CD4-positive, alpha-beta T cell treated with Interleukin-10 for 1 hour (primary cell): ENCODE measurements around the gene PYGM.

Experiments used
- DNase-seq: peaks from one replicate; pipeline ENCODE4 v3.0.0-alpha.2; 2020

Gene PYGM

GRCh38 chr11:64759722-64760719 is at the start of gene PYGM:
Gene PYGM (minus strand): TSS chr11:64759974. CDS start chr11:64759898, 76 bp downstream.
- DNase-seq = no peak

- no peak for DNase-seq
These were observed 45.7 kb upstream of the PYGM start for GRCh38 chr11:64805481-64805880.

- no peak for DNase-seq
These were observed 44.8 kb upstream of the PYGM start for GRCh38 chr11:64804346-64805210.

GRCh38 chr11:64803846-64804345 is 44.1 kb upstream of the PYGM start:
- peak; percentile 25 for DNase-seq

- DNase-seq = peak; percentile 90
These were observed 43.5 kb upstream of the PYGM start, which contains the start of gene MAP4K2 for GRCh38 chr11:64803158-64803845. Gene MAP4K2 (minus strand): TSS chr11:64803214. CDS start chr11:64803149, 65 bp downstream.

- DNase-seq = peak; percentile 46
These were observed 42.8 kb upstream of the PYGM start for GRCh38 chr11:64802370-64803157.

GRCh38 chr11:64801561-64802369 is 42.0 kb upstream of the PYGM start:
- peak; percentile 12 for DNase-seq

- DNase-seq = no peak
These were observed 41.3 kb upstream of the PYGM start for GRCh38 chr11:64801158-64801464.

GRCh38 chr11:64800303-64801157 is 40.8 kb upstream of the PYGM start:
- DNase-seq = no peak

- DNase-seq = no peak
These were observed 40.0 kb upstream of the PYGM start for GRCh38 chr11:64799623-64800302.

- DNase-seq = no peak
These were observed 39.5 kb upstream of the PYGM start for GRCh38 chr11:64799256-64799622.

- no peak for DNase-seq
These were observed 37.2 kb upstream of the PYGM start for GRCh38 chr11:64796757-64797541.

GRCh38 chr11:64796047-64796756 is 36.4 kb upstream of the PYGM start:
- DNase-seq = no peak

- no peak for DNase-seq
These were observed 34.8 kb upstream of the PYGM start for GRCh38 chr11:64794526-64794925.

- no peak for DNase-seq
These were observed 33.7 kb upstream of the PYGM start for GRCh38 chr11:64793271-64794160.

GRCh38 chr11:64792482-64792881 is 32.7 kb upstream of the PYGM start:
- DNase-seq = no peak

- DNase-seq = no peak
These were observed 32.1 kb upstream of the PYGM start for GRCh38 chr11:64791781-64792291.
